ENCODE data around the gene TLE6.

GRCh38 chr19:3041761-3042620, 64.6 kb downstream of the TLE6 start:
- no peak for TF ChIP-seq CTCF (IDR thresholded peaks at IDR 0.05; ENCODE audit: extremely low read depth in 1 of 2, insufficient read depth in 1 of 2, low read depth in 1 of 2, low read length in 2 of 2)
- TF ChIP-seq POLR2A (IDR thresholded peaks at IDR 0.05; ENCODE audit: low read depth, low read length), result no peak
- TF ChIP-seq FOS (IDR thresholded peaks at IDR 0.05; ENCODE audit: borderline replicate concordance, insufficient read depth, low read length), result no peak

All from endothelial cell of umbilical vein (primary cell).